ENCODE measurements around the gene CHAF1A. TPM values are rescaled to one million over a fixed set of nuclear protein-coding genes. Genes with fewer than 3 reads are reported as not detected.

CHAF1A gene
- total and polyA plus RNA-seq, 12 donors, result 3.4 to 14.6 (median 8.4) TPM

- H3K9me3 ChIP-seq (replicated peaks in 1 of 3), result no peaks in the 10 kb centered on the region
- 90 to 94% (median 93%) methylated on average over 12 of the region's 12 CpGs for WGBS, 4 donors
- H3K4me3 ChIP-seq, result no peak overlapping the region
- H3K27me3 ChIP-seq, result no peaks in the 10 kb centered on the region
- TF ChIP-seq POLR2A (IDR thresholded peaks at IDR 0.05) (no peak), CTCF (IDR thresholded peaks at IDR 0.05) (no peak)
- H3K27ac ChIP-seq, result no peak overlapping the region
- H3K4me1 ChIP-seq (replicated peaks in 1 of 2), result no peaks in the 10 kb centered on the region
- no peak for DNase-seq
- H3K36me3 ChIP-seq (replicated peaks in 1 of 2), result peaks cover 0 to 5% of the 10 kb centered on the region in 2 donors
- intact Hi-C loops (cut with DNase I), result no loop called here
These were observed 36.8 kb downstream of the CHAF1A start for GRCh38 chr19:4439243-4439642.

- intact Hi-C loops (cut with DNase I), result no loop called here
- TF ChIP-seq POLR2A (IDR thresholded peaks at IDR 0.05) (no peak), CTCF (IDR thresholded peaks at IDR 0.05) (no peak)
- Histone ChIP-seq H3K36me3 (replicated peaks in 1 of 2) (peaks cover 0 to 35% of the 10 kb centered on the region in 2 donors), H3K4me3 (no peak overlapping the region), H3K4me1 (replicated peaks in 1 of 2) (peaks cover 15 to 27% of the 10 kb centered on the region in 2 donors), H3K27me3 (no peaks in the 10 kb centered on the region), H3K9me3 (replicated peaks in 1 of 3) (no peaks in the 10 kb centered on the region), H3K27ac (no peak overlapping the region)
- no peak for DNase-seq
- WGBS, 4 donors, result 81 to 89% (median 88%) methylated on average over 15 to 22 of the region's 22 CpGs
These were observed 39.8 kb downstream of the CHAF1A start for GRCh38 chr19:4441994-4442818.

- no peak for DNase-seq
- Histone ChIP-seq H3K4me1 (replicated peaks in 1 of 2) (peaks cover 19 to 32% of the 10 kb centered on the region in 2 donors), H3K9me3 (replicated peaks in 1 of 3) (no peaks in the 10 kb centered on the region), H3K27me3 (no peaks in the 10 kb centered on the region), H3K4me3 (no peak overlapping the region), H3K36me3 (replicated peaks in 1 of 2) (peaks cover 0 to 41% of the 10 kb centered on the region in 2 donors), H3K27ac (no peak overlapping the region)
- TF ChIP-seq POLR2A (IDR thresholded peaks at IDR 0.05) (no peak), CTCF (IDR thresholded peaks at IDR 0.05) (no peak)
- intact Hi-C loops (cut with DNase I), result no loop called here
- WGBS, 4 donors, result 64 to 93% (median 86%) methylated on average over 3 to 10 of the region's 10 CpGs
These were observed 40.3 kb downstream of the CHAF1A start for GRCh38 chr19:4442819-4443146.

GRCh38 chr19:4443188-4443587 lies 40.7 kb downstream of the CHAF1A start:
- no peak for DNase-seq
- Histone ChIP-seq H3K27ac (no peak overlapping the region), H3K36me3 (replicated peaks in 1 of 2) (peaks cover 0 to 45% of the 10 kb centered on the region in 2 donors)

More at GRCh38 chr19:4443188-4443587, 40.7 kb downstream of the CHAF1A start:
- WGBS, 4 donors, result 88 to 94% (median 88%) methylated on average over 12 to 15 of the region's 15 CpGs
- H3K4me1 ChIP-seq (replicated peaks in 1 of 2), result peaks cover 23 to 36% of the 10 kb centered on the region in 2 donors
- intact Hi-C loops (cut with DNase I), result no loop called here
- no peaks in the 10 kb centered on the region for H3K9me3 ChIP-seq (replicated peaks in 1 of 3)
- no peaks in the 10 kb centered on the region for H3K27me3 ChIP-seq
- H3K4me3 ChIP-seq, result no peak overlapping the region
- TF ChIP-seq POLR2A (IDR thresholded peaks at IDR 0.05) (no peak), CTCF (IDR thresholded peaks at IDR 0.05) (no peak)
